GM18507 (cell line): ENCODE measurements around the gene NPY5R.

ENCODE experiments used
- DNase-seq: peaks from one replicate; pipeline ENCODE4 v3.0.0; 2011; ENCODE audit warnings: low read depth; ENCODE audit not compliant: insufficient read length; ENCODE audit errors: extremely low spot score
- FAIRE-seq: peaks from 2 replicates; lab custom pipeline; 2011; peaks lifted over from hg19 to GRCh38; lab: Jason Lieb, UNC

The NPY5R gene

DNA sequence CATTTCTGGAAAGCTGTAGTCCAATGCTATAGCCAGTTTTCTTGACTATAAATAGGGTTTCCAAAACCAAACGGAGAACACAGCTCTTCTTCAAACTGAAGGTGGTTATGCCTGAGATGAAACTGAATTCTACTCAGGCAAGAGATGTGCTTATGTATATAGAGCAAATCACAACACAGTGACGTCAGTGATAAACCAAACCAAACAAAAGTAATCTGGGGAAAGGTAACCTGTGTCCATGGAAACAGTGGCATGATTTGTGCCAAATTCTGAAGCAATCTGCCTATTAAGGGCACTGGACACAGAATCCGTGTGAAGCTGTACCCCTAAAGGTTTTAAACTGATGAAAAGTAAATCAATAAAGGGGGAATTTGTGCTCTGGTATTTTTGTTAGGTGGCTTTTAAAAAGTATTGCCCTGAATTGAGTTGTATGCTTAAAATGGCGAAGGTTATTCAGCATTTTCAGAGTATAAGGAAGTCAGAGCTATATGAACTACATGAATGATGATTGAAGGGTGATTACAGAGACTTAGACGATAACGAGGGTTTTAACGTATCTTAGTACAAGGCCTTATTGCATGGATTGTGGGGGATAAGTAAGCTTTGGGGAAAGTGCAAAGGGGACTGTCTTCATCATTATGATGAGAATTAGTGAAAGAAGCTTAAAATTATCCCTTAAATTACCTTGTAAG, 38.6 kb downstream of the NPY5R start:
- no peak for DNase-seq
- no peak for FAIRE-seq

DNA sequence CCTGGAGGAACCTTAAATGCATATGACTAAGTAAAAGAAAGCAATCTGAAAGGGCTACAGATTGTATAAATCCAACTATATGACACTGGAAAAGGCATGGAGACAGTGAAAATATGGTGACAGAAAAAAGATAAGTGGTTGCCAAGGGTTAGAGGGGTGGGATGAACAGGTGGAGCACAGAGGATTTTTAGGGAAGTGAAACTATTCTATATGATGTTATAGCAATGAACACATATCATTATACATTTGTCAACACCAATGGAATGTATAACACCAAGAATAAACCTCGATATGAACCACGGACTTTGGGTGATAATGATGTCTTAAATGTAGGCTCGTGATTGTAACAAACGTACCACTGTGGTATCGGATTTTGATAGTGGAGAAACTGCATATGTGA, 40.7 kb downstream of the NPY5R start:
- no peak for FAIRE-seq

DNA sequence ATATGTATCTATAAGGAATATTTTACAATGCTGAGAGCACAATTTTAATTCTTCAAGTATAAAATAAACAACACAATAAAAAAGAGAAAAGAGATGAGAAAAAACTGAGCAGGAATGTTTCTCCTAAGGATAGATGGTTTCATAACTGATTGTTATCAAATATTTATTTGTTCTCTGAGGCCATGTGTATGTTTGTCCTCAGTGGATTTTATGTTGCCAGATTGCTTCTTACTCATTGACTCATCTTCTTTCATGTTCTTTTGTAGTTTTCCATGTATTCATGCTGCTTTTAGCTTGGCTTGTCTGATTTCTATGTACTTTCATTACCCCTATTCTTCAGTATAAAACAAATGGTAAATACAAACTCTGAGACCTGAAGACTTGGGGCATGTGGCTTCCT, 41.2 kb downstream of the NPY5R start:
- no peak for FAIRE-seq
- DNase-seq: no peak

More for the DNA sequence above, 40.7 kb downstream of the NPY5R start:
- DNase-seq: no peak

DNA sequence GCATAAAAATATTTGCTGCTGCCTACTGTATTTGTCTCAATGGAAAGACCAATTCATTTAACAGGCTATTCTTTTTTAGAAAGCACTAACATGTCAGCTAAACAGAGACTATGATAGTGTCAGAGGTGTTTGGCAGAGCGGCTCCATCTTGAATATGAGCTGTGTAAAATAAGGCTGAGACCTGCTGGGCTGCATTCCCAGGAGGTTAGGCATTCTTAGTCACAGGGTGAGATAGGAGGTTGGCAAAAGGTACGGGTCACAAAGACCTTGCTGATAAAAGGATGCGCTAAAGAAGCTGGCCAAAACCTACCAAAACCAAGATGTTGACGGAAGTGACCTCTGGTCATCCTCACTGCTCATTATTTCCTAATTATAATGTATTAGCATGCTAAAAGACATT, 41.8 kb downstream of the NPY5R start:
- DNase-seq (no peak), FAIRE-seq (no peak)

DNA sequence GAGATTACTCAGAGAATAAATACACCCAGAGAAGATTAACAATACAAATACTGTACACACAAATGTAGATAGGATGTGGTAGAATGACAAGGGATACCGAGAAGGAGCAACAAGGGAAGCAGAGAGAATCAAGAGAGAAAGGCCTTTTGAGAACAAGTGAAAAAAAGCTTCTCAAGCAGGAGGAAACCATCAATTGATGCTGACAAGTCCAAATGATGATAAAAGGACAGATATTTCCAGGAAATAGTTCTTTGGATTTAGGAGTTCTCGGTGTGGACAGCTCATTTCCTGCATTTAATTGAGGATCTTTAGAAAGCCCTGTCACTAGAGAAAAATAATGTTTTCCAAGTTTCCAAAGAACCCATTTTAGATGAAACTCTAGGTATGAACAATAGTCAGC, 48.1 kb downstream of the NPY5R start:
- FAIRE-seq (no peak), DNase-seq (no peak)

DNA sequence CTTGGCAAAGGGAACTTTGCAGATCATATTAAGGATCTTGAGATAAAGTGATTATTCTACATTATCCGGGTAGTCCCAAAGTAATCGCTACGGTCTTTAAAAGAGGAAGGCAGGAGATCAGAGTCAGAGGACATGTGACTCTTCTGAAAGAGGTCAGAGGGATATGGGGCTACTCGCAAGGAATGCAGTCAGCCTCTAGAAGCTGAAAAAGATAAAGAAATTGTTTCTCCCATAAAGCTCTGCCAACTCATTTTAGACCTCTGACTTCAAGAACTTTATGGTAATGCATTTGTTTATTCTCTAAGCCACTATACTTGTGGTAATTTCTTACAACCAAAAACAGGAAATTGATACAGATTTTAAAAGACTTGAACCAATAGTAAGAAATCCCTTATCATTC, 48.6 kb downstream of the NPY5R start:
- no peak for DNase-seq
- FAIRE-seq: no peak

DNA sequence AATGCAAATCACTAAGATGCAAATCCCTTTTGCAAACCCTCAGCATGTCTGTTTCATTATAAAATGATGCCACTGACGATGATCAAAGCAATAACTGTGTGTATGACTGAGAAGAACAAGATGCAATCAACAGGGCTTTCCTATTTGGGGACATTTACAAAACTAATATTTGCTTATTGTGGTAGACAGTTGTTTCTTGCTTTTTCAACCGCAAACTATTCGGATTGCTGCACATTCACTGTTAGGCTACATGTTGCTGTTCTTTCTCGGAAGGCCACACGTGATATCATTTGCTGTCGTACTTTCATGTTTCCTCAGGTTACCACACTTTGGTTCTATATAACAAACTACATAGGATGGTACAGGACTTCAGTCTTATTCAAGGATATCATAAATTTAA, 49.8 kb downstream of the NPY5R start:
- DNase-seq (no peak), FAIRE-seq (no peak)

DNA sequence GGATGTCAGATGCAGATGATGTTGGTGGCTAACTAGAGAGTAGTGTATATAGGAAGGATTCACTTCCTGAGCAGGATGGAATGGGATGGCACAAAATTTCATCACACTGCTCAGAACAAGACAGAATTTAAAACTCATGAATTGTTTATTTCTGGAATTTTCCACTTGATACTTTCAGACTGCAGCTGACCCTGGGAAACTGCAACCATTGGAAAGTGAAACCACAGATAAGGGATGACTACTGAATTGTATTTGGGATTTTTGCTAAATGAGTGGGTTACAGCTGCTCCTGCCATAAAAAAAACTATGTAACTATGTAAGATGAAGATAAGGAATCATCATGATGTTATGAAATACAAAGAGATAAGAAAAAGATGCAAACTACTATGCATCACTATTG, 51.4 kb downstream of the NPY5R start:
- FAIRE-seq: no peak
- DNase-seq: no peak

DNA sequence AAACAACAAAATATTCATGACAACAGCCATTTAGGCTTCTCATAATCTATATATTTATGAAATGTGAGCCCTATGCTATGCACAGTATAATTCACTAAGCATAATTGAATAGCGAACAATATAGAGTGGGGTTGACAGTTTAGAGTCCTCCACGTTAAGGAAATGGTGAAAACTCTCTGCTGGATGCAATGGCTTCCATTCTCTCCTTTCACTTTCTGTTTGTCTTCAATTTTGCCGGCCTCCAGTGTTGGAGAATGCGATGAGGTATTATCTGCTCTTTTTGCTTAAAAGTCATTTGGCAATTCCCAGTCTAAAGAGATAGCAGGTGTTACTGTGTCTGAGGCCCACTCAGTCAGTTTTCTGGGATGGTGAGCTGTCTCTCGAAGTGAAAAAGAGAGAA, 52.1 kb downstream of the NPY5R start:
- no peak for FAIRE-seq

DNA sequence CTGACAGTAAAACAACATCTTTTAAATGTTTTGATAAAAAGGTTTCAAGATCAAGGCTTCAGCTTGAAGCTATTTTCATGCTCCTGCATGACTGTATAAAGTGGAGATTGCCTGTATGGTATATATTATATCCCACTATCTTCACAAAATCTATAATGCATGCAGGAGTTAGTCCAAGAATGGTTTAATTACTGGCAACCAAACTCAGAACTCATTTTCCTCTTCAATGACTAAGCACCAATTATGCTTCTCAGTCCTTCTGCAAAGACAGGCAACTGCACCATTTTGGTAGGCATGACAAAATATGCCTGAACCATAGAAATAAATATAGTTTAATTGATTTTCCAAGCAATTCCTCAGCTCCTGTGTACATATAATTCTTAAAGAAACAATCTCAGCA, 54.5 kb downstream of the NPY5R start:
- DNase-seq: no peak

More for the DNA sequence above, 52.1 kb downstream of the NPY5R start:
- no peak for DNase-seq

DNA sequence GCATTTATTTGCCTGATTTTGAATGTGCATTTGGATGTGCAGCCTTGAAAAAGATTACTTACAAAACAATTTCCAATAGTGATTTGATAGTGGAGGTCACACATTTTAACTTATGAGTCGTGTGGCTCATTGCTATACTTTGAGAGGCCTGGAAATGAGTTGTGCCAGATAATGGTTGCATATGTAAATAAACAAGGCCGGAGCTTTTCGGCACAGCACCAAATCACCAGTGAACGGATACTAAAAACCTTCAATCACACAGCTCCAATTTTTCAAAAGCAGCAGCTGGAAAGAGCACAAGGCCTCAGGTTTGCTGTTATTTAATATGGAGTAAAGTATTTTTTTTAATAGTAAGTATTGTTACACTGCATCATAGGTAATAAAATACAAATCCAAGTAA, 57.2 kb downstream of the NPY5R start:
- FAIRE-seq: no peak
- DNase-seq: no peak

More for the DNA sequence above, 54.5 kb downstream of the NPY5R start:
- FAIRE-seq: no peak
